GM18519 (cell line): ENCODE results near the gene ANKFN1.

Experiments
- ATAC-seq: cut with Tn5 transposase; IDR thresholded peaks from one replicate; pipeline ENCODE4 v1.9.1; 2021; ENCODE audit warnings: mild to moderate bottlenecking, moderate library complexity; ENCODE audit not compliant: unreplicated experiment, low FRiP score

Gene ANKFN1

GRCh38 chr17:56175299-56175955 is 22.2 kb downstream of the ANKFN1 start:
- no peak for ATAC-seq

GRCh38 chr17:56176091-56176490 is 22.8 kb downstream of the ANKFN1 start:
- no peak for ATAC-seq

GRCh38 chr17:56177361-56177760 is 24.1 kb downstream of the ANKFN1 start:
- no peak for ATAC-seq

GRCh38 chr17:56178203-56178602 is 24.9 kb downstream of the ANKFN1 start:
- no peak for ATAC-seq

- no peak for ATAC-seq
These were observed 28.8 kb downstream of the ANKFN1 start for GRCh38 chr17:56182081-56182480.

GRCh38 chr17:56184650-56185049 is 31.4 kb downstream of the ANKFN1 start:
- ATAC-seq: no peak

- ATAC-seq: no peak
These were observed 32.4 kb downstream of the ANKFN1 start for GRCh38 chr17:56185491-56186221.

GRCh38 chr17:56186222-56186786 is 33.0 kb downstream of the ANKFN1 start:
- ATAC-seq: no peak

- no peak for ATAC-seq
These were observed 50.2 kb downstream of the ANKFN1 start for GRCh38 chr17:56203430-56203829.

- ATAC-seq: no peak
These were observed 53.1 kb downstream of the ANKFN1 start for GRCh38 chr17:56206351-56206750.

- no peak for ATAC-seq
These were observed 59.8 kb downstream of the ANKFN1 start for GRCh38 chr17:56213031-56213430.

GRCh38 chr17:56217921-56218320 is 64.6 kb downstream of the ANKFN1 start:
- no peak for ATAC-seq

- ATAC-seq: no peak
These were observed 69.0 kb downstream of the ANKFN1 start for GRCh38 chr17:56222255-56222654.

GRCh38 chr17:56230660-56231059 is 77.4 kb downstream of the ANKFN1 start:
- no peak for ATAC-seq

GRCh38 chr17:56231252-56231651 is 78.0 kb downstream of the ANKFN1 start:
- no peak for ATAC-seq

GRCh38 chr17:56231693-56232092 is 78.4 kb downstream of the ANKFN1 start:
- ATAC-seq: no peak

GRCh38 chr17:56244268-56244890 is 91.1 kb downstream of the ANKFN1 start:
- ATAC-seq: no peak

GRCh38 chr17:56247816-56248215 is 94.5 kb downstream of the ANKFN1 start:
- no peak for ATAC-seq

- no peak for ATAC-seq
These were observed 103.8 kb downstream of the ANKFN1 start for GRCh38 chr17:56257075-56257474.

GRCh38 chr17:56260376-56261002 is 107.2 kb downstream of the ANKFN1 start:
- no peak for ATAC-seq

GRCh38 chr17:56262803-56263202 is 109.5 kb downstream of the ANKFN1 start:
- ATAC-seq: no peak
